ENCODE results near the gene DPYSL3.
"Not testable (repeated sequence)": the region's sequence is repeated elsewhere in the genome, so short reads cannot be mapped to it uniquely, and the experiment has no call there.

DPYSL3 gene

DNA sequence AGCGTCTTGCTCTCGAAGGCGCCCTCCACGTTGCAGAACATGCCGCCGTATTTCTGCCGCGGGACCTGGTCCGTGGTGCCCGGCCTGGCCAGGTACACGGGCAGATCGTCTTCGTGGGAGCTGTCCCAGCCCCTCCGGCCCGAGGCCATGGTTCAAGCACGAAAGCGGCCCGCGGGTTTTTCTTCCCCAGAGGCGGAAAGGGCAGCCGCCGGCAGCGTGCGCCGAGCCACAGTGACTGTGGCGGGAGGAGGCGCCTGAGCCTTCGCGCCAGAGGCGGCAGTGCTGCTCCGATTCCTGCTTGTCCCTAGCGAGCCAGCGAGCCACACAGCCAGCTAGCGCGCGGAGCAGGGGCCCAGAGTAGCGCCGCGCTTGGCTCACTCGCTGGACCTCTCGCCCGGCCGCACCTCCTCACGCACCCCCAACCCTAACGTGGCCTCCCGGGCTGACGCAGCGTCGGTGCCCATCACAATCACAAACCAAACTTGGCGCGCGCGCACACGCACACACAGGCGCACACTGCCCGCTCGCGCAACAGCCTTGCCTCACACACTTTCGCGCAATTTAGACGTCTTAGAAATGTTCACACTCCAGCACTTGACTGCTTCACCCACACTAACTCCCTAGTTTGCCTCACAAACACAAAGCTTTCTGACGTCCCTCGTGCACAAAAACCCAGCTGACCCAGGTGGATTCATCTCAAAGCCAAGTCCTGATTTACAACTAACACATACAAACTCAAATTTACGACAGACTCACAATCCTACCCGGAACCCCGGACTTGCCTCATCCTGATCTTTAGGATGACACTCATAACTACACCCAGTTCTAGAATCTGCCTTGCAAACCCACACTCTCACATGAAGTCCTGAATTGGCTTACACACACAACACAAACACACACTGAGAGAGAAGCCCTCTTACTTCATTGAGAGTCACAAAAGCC is at the start of gene DPYSL3:
TSS of gene DPYSL3 (minus strand) at position 359 of the 942 bp plus-strand sequence. CDS start at position 149, 210 bp downstream.
- DNase-seq = no peak

DNA sequence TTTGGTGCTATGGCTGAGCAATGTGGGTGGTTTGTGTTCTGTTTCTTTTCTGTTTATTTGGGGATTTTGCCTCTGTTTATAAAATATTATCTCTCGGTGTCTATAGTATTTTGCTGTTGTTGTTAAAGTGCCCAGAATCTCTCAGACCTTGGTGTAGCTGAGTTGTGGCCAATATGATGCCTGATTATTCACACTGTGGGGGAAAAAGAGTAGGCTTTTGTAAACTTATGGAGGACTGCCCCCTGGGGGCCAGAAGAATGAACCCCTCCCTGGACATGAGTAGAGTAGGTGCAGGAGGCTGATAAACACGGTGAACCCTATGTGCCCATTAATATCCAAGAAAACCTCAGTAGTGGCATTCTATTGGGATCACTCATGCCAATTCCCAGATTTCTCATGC is 49.0 kb upstream of the DPYSL3 start:
- DNase-seq = no peak

DNA sequence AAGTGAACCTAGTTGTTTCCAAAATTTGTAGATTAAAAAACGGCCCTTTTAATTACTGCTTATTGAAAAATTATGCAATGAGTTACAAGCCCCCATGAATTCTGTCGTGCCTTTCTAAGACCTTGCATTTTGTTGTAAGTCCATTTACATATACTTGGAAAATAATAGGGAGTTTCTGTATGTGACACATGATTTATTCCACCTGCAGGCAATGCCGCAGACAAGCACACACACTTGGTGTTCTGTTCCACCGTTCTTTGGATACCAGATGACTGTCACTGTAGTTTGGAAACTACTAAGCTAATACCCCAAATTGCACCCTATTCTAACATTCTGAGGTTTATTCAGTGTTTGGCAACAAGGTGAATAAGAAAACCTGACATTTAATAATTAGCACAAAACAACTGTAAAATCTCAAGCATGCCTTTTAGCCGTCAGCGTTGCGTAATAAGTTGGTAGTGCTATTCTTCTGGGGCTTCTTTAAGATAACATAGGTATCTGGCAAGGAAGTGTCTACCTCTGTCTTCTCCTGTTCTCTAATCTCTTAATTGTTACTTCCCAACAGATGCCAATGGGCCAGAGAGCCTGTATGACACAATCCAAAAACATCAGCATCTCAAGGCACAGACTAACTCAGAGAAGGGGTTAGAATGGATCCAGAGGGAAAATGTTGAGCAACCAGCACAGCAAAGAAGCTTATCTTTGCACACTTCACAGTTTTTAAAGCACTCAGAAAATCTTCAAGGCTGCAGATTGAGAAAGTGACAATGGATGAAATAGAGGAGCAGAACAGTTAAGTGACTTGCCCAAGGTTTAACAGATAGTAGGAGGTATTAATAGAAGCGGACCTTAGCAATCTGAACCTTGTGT is 48.2 kb upstream of the DPYSL3 start:
- DNase-seq = no peak

DNA sequence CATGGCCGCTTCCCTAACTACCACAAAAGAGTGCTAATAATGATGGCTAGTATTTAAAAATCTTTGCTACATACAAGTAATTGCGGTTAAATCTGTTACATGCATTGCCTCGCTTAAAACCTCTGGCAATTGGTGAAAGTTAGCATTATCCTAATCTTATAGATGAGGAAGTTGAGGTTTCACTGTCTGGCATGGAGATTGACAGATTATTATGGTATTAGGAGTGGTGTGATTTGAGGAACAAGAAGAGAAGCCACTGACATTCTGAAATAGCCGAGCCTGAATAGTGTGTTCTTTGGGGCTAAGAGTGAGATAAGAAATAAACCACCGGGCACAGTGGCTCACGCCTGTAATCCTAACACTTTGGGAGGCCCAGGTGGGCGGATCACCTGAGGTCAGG is 45.3 kb upstream of the DPYSL3 start:
- no peak for DNase-seq

DNA sequence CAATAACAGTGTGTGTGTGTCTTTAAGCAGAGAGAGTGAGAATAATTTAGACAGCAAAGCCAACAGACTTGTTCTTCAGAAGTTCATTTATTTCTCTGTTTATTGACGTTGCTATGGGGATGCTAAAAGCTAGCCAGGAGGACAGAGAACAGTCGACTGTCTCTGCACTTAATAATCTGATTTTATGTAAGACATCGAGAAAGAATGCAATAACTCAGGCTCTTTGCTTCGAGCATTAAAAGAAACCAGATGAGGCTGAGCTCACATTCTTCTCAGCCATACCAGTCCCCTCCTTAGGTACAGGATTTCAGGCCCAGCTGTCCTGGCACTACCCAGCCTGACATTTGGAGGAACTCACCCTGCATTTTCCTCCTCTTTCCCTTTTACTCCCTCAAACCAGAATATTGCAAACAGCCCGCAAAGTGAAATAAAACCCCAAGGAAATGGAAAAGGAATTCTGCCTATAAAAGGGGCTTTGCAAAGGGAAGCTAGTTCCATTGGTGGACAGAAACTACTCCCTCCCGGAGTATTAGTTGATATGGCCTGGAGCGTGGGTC is 44.5 kb upstream of the DPYSL3 start:
- DNase-seq = no peak

DNA sequence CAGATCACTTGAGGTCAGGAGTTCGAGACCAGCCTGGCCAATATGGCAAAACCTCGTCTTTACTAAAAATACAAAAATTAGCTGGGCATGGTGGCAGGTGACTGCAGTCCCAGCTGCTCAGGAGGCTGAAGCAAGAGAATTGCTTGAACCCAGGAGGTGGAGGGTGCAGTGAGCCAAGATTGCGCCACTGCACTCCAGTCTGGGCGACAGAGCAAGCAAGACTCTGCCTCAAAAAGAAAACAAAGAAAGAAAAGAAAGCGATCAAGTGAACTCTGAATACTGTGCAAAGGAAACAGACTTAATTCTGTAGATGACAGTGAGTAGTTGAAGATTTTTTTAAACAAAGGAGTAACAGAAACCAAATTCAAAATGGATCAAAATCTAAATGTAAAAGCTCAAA is 43.9 kb upstream of the DPYSL3 start:
- DNase-seq = not testable (repeated sequence)

DNA sequence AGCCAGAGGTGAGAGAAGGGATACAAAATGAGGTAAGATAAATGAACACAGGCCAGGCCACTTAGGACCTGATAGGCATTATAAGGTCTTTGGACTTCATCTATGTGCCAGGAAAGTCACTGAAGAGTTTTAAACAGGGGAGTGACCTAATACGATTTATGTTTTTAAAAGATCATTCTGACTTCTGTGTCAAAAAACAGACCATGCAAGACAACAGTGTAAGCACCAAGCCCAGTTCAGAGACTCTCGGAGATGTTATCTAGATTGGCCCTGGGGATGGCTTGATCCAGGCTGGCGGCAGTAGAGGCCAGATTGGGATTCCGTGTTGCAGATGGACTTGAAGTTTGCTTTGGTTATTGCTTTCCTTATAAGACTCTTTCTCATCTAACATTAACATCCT is 43.0 kb upstream of the DPYSL3 start:
- DNase-seq = no peak

DNA sequence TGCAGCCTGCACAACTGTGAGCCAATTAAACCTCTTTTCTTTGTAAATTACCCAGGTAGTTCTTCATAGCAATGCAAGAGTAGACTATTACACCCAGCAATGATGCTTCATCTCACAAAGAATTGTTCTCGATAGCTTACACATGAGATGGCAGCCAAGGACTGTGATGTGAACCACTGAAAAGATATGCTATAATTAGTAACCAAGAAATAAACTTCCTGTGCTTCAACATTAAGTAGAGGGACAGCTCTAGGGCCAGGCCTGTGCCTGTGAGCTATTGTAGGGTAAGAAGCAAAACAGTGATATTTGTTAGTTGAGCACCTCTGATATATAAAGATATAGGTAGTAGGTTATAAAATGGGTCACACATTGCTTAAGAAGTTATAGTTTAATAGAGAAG is 41.8 kb upstream of the DPYSL3 start:
- DNase-seq = no peak

DNA sequence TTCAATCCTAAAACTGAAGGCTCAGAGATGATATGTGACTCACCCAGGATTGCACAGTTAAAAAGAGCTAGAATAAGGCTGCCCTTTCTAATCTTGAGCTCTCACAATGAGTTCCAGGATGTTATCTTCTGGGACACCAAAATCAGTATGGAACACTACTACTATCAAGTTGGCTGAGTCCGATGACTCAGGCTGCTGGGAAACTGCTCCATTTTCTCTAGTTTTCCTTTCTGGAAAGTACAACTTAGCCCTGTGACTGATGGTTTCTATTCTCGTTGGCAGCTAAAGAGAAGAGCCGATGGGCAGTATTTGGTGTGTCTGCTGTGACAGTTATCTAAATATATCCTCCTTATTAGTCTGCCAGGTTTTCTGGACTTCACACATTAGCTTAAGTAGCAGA is 37.9 kb upstream of the DPYSL3 start:
- no peak for DNase-seq

DNA sequence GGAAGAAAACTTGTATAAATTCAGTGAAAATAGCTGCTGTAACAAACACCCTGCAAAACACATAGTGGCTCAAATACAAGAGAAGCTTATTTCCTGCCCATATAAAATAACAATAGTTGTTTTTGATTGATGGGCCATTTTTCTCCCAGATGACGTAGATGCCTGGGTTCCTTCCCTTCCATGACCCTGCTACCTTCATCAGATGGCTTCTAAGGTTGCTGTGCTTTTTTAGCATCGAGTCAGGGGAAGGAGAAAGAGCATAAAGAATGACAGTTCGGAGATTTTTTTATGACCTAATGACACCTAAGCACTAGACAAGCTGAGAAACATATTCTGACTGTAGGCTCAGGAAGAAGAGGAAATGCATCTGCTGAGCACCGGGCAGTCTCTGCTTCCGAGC is 34.7 kb upstream of the DPYSL3 start:
- no peak for DNase-seq

DNA sequence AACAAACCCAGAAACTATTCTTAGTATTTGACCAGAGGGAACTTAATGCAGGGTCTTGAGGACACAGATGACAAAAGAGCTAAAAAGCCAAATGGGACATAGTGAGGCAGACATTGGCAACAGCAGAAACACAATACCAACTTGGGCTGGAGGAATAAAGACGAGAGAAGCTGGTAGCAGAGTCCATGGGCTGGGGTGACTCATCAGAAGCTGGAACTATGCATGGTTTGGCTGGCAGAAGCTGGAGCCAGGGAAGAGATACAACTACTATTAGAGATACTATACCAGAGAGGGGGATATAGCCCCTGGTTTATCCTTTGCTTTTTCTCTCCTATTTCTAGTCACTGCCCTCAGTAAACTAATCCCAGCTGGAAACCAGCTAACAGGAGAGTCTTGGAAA is 29.2 kb upstream of the DPYSL3 start:
- DNase-seq = no peak

DNA sequence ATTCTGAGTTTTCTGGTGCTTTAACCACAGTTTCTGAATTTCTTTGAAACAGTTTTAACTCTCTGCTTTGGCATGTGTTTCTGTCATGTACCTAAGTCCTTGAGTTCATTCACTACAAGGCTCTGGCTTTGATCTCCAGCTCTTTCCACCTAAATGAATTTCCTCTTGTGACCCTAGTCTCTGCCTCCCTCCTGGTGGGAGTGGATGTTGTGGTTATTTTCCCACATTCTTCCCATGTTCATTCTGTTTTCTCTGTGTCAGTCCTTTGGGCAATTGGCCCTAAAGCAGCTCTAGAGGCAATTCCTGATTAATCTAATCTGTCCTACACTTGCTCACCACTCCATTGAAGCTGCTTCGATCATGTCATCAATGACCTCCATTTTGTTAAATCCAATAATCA is 28.4 kb upstream of the DPYSL3 start:
- no peak for DNase-seq

DNA sequence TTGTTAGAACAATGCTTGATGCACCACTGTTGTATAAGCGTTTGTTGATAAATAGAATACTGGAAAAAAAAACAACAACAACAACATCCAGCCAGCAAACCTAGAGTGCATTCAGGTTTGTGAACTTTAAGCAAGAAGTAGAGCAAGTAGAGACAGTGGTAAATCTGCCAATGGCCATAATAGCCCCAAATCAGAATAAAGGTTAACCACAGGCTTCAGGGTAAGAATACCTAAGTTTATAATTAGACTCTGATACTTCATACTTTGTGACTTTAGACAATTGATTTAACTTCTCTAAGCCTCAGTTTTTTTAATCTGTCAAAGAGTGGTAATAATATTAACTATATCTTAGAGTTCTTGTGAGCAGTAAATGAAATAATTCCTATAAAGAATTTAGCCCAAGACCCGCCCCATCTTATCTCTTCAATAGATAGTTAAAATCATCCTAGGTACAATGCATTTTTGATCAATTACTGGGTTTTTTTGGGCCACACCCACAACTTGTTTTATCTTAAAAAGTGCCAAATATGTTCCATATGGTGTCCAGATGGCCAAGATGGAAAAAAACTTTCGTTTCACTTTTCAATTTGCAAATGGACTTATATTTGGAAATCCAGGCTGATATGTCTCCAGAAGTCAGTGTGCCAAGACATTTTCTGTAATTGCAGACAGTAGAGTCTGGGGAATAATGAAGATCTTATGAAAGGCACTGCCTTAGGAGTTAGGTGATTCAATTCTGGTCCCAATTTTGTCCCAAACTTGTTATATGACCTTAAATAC is 24.5 kb upstream of the DPYSL3 start:
- DNase-seq = no peak

DNA sequence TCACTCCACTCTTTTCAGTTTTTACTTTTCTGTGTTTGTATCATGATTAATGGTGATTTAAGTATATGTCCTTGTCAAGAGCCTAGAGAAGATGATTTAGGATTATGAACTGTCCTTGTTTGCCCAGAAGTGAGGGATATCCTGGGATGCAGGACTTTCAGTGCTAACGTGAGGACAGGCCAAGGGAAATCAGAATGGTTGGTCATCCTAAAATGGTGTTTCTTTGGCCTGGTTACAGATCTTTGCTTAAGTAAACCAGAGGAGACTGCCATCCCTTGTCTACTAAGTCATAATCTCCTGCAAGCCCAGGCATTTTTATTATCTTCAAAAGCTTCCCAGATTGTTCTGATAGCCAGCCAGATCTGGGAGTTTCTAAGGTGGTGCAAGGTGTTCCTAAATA is 22.3 kb upstream of the DPYSL3 start:
- no peak for DNase-seq

DNA sequence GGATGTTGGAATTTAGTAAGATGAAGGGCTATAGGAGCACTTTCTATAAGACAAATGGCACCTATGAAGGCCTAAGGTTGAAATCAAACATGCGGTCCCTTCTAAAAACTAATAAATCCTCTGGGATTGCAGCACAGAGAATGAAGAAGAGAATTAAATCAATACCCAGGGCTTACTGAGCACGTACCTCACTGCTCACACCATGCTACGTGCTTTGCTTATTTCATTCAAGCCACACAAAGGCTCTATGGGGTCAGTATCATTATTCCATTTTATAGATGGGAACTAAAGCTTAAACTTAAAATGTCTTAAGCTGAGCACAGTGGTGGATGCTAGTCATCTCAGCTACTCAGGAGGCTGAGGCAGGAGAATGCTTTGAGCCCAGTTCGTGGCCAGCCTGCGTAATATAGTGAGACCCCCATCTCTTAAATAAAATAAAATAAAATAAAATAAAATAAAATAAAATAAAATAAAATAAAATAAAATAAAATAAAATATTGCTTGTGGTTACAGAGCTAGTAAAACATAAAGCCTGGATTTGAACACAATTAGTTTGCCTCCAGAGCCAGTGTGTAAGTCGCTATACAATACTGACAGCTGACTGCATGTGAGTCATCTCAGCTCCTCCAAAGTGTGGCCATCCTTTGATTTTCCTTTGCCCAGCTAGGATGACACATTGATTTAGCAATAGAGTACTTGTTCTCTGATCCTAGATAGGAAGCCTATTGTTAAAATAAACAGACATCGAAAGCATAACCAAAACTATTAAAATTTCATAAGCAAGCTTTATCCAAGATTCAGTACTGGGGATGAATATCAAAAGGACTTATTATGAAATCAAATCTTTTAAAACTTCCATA is 20.9 kb upstream of the DPYSL3 start:
- no peak for DNase-seq

DNA sequence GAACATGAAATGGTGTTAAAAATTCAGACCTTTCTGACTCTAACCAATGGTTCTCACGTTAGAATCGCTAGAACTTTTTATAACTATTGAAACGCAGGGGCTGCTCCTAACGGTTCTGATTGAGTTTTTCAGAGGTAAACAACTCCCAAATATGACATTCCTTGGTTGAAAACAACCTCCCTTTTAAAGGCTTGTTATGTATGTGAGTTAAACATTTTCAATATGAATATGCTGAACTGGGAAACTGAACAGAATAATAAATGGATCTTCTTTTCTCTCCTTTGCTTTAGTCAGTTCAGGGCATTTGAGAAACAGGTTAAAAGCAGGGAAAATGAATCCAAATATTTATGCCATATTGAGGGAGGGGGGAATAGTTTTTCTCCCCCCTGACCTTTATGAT is 13.2 kb upstream of the DPYSL3 start:
- no peak for DNase-seq

DNA sequence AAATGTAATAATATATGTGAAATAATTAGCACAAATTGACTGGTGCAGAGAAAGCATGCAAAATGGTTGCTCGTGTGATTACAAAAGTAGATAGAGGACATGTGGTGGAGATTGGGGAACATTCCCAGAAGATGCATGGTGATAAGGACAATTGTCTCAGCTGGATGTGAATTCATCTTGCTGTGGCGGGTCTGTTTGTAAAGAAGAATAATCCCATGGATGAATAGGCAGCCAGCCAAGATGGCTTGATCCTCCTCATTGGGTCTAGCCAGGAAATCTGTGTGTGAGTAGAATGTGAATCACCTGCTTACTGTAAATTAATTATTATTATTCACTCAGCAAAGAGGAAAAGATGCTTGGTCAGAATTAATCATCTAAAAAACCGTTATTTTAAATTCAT is 12.6 kb upstream of the DPYSL3 start:
- DNase-seq = no peak

DNA sequence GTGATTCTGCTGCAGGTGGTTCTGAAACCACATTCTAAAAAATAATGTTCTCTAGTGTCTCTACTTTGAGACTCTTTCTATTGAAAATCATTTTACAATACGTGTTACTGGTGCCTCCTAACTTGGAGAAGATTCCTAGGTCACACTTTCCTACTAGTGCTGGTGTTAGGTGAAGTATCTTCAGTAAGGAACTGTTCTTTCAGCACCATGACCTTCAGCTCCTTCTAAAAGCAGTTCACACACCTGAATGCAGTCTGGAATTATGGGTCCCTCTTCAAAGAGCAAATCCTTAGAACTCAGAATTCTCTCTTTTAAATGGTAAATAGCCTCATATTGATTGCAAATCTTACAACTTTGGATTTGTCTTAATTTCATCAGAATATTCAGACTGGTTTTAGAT is 10.6 kb upstream of the DPYSL3 start:
- DNase-seq = no peak

DNA sequence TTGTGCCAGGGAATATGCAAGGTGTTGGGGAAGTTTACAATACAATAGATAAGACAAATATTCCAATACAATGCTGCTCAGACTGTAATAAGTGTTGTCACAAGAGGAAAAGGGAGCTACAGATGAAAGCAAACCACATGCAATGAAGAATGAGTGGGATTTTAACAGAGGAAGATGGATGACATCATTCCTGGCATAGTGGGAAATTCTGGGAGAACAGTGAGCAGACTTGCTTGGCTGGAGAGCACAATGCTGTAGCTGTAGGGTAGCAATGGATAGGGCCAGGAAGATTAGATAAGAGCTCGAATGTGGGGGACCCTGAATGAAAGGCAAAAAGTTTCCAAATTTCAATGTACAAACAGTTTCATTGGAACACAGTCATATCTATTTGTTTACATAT is 9.5 kb upstream of the DPYSL3 start:
- no peak for DNase-seq

DNA sequence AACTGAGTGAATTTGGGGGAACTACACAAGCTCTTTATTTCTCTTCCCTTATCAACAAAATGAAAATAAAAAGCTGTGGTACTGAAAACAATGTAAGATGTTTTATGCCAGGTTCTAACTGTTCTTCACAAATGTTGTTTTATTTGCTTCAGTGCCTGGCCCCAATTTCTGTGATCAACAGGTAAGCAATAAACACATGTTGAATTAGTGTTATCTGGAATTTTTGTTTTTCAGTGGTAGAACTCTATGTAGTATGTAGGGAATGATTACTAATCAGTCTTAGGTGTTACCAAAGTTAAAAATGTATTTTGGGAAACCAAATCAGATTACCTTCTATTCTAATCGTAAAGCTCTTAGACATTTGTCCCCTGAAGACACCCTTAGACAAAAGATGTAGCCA is 7.5 kb upstream of the DPYSL3 start:
- DNase-seq = no peak

DNA sequence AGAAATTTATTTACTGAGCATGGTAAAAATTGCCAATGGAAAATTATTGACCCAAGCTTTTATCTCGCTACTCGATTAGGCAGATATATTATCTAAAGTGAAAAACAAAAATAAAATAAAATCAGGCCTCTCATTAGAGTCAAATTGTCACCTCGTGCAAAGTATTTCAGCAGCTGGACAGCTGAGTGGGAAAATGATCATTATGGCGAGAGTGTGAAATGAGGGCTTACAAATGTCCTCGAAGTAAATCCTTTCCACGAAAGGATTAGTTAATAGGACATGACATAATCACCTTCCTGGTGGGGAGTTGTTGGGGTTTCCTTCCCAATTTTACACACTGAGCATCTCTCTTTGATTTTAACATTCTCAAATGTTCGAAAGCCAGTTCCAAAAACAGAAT is 5.4 kb upstream of the DPYSL3 start:
- no peak for DNase-seq

Measured in CD4-positive, alpha-beta T cell treated with Interferon gamma for 1 hour (primary cell).